ENCODE data around the gene FMN1. TPM values are rescaled to one million over a fixed set of nuclear protein-coding genes. Genes with fewer than 3 reads are reported as not detected.

Gene FMN1
- total and polyA plus RNA-seq, 10 of the 15 experiments (the other 5 are each of a cell fraction or from before 2014, with no cell fraction given) = 0.05 to 0.16 (median 0.08) TPM; not detected in 4

GRCh38 chr15:32967521-32967920 lies 227.0 kb downstream of the FMN1 start:
- no peak for ATAC-seq
- intact Hi-C loops (cut with micrococcal nuclease; ENCODE audit: unreplicated experiment) = no loop called here
- FAIRE-seq = no peak

More at GRCh38 chr15:32967521-32967920, 227.0 kb downstream of the FMN1 start:
- Histone ChIP-seq H3K9ac (ENCODE audit: control insufficient read depth, insufficient read depth, low read length) (no peak overlapping the region), H4K20me1 (ENCODE audit: control insufficient read depth, insufficient read depth) (no peaks in the 10 kb centered on the region), H3K4me1 (ENCODE audit: control insufficient read depth, insufficient read depth, low read length) (no peaks in the 10 kb centered on the region; the same call in 1 of the 2 replicates), H3K27me3 (replicated peaks in 1 of 2; ENCODE audit: control insufficient read depth in 2 of 2, insufficient read depth in 2 of 2, low read length in 1 of 2) (no peaks in the 10 kb centered on the region), H3K79me2 (ENCODE audit: control insufficient read depth, insufficient read depth, low read length) (no peaks in the 10 kb centered on the region), H3K9me3 (replicated peaks; ENCODE audit: control insufficient read depth, insufficient read depth, low read length) (no peaks in the 10 kb centered on the region), H3K27ac (ENCODE audit: control insufficient read depth, insufficient read depth) (no peak overlapping the region), H3K4me3 (no peak overlapping the region), H2AFZ (ENCODE audit: control insufficient read depth, low read depth, low read length) (no peak overlapping the region), H3K36me3 (ENCODE audit: control insufficient read depth in 2 of 2, insufficient read depth in 2 of 2, low read length in 1 of 2) (no peaks in the 10 kb centered on the region), H3K4me2 (ENCODE audit: control insufficient read depth, insufficient read depth) (no peak overlapping the region)
- TF ChIP-seq RFX5 (IDR thresholded peaks at IDR 0.05; ENCODE audit: low read depth, low read length) = no peak
- no peak for TF ChIP-seq ELK1 (IDR thresholded peaks at IDR 0.05; ENCODE audit: low read depth, low read length)
- TF ChIP-seq SIN3A (IDR thresholded peaks at IDR 0.05; ENCODE audit: low read depth, low read length) = no peak
- TF ChIP-seq BMI1 (IDR thresholded peaks at IDR 0.05; ENCODE audit: borderline replicate concordance) = no peak
- no peak for TF ChIP-seq SP1 (IDR thresholded peaks at IDR 0.05; ENCODE audit: low read depth, low read length)
- no peak for TF ChIP-seq ZBTB40 (IDR thresholded peaks at IDR 0.05; ENCODE audit: borderline replicate concordance)
- TF ChIP-seq PAX8 (IDR thresholded peaks at IDR 0.05) = no peak
- no peak for TF ChIP-seq IKZF1 (conservative IDR thresholded peaks at IDR 0.05)
- no peak for TF ChIP-seq ZNF24 (IDR thresholded peaks at IDR 0.05)
- no peak for TF ChIP-seq RAD51 (IDR thresholded peaks at IDR 0.05)
- TF ChIP-seq KAT2A (conservative IDR thresholded peaks at IDR 0.05; ENCODE audit: control insufficient read depth, low read depth, low read length) = no peak
- no peak for TF ChIP-seq HSF1 (IDR thresholded peaks at IDR 0.05; ENCODE audit: low read depth, low read length)
- no peak for TF ChIP-seq CHD1 (IDR thresholded peaks at IDR 0.05; ENCODE audit: low read depth, low read length)
- no peak for TF ChIP-seq ZNF384 (IDR thresholded peaks at IDR 0.05; ENCODE audit: borderline replicate concordance, low read depth, low read length)
- TF ChIP-seq BRCA1 (IDR thresholded peaks at IDR 0.05; ENCODE audit: low read depth, low read length) = no peak
- no peak for TF ChIP-seq CEBPB (IDR thresholded peaks at IDR 0.05; ENCODE audit: borderline replicate concordance in 1 of 2, low read depth in 2 of 2, low read length in 2 of 2)
- TF ChIP-seq CREB1 (IDR thresholded peaks at IDR 0.05; ENCODE audit: low read depth) = no peak
- no peak for TF ChIP-seq NR2C1 (IDR thresholded peaks at IDR 0.05)
- ChIA-PET CTCF (no interaction called here), POLR2A (no interaction called here), RAD21 (ENCODE audit: unreplicated experiment) (no interaction called here), SMC1A (ENCODE audit: uncharacterized antibody, unreplicated experiment) (interaction anchor here (1.0 to 1.1 kb wide), 2 partner anchors 124 to 302 kb away, joined by 3 read pairs; no protein-coding TSS in a partner anchor)
- no peak for DNase-seq (ENCODE audit: low read depth, low spot score)
- in situ Hi-C loops (cut with MboI) = no loop called here
- no TSS peak for BruUV-seq (replicated peaks)

Data from GM12878 (cell line).